ENCODE data around the gene DCXR. TPM values are rescaled to one million over a fixed set of nuclear protein-coding genes. Genes with fewer than 3 reads are reported as not detected.
"Not testable (repeated sequence)": the region's sequence is repeated elsewhere in the genome, so short reads cannot be mapped to it uniquely, and the experiment has no call there.

Gene DCXR
- total RNA-seq, 1 experiment from 2014 or later: 87.8 TPM

- H3K27ac Mint-ChIP-seq (ENCODE audit: unreplicated experiment): no peak overlapping the region
- TF ChIP-seq, protein P1, sequence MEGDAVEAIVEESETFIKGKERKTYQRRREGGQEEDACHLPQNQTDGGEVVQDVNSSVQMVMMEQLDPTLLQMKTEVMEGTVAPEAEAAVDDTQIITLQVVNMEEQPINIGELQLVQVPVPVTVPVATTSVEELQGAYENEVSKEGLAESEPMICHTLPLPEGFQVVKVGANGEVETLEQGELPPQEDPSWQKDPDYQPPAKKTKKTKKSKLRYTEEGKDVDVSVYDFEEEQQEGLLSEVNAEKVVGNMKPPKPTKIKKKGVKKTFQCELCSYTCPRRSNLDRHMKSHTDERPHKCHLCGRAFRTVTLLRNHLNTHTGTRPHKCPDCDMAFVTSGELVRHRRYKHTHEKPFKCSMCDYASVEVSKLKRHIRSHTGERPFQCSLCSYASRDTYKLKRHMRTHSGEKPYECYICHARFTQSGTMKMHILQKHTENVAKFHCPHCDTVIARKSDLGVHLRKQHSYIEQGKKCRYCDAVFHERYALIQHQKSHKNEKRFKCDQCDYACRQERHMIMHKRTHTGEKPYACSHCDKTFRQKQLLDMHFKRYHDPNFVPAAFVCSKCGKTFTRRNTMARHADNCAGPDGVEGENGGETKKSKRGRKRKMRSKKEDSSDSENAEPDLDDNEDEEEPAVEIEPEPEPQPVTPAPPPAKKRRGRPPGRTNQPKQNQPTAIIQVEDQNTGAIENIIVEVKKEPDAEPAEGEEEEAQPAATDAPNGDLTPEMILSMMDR (IDR thresholded peaks at IDR 0.05; ENCODE audit: unreplicated experiment): no peak
- no peak for DNase-seq
- intact Hi-C loops (cut with micrococcal nuclease; ENCODE audit: unreplicated experiment): no loop called here
- peaks cover 17% of the 10 kb centered on the region for H3K36me3 Mint-ChIP-seq (ENCODE audit: insufficient read depth, unreplicated experiment)
- no peaks in the 10 kb centered on the region for H3K9me3 Mint-ChIP-seq (ENCODE audit: low read depth, unreplicated experiment)
- peaks cover 7% of the 10 kb centered on the region for H3K4me1 Mint-ChIP-seq (ENCODE audit: low read depth, unreplicated experiment)
- CTCF ChIA-PET: interaction anchor here (1.0 kb wide), 1 partner anchor 18 kb away, joined by 5 read pairs; the partner anchor contains the start of genes CENPX and LRRC45
- H3K4me3 Mint-ChIP-seq (ENCODE audit: low read depth, unreplicated experiment): no peak overlapping the region
- no peaks in the 10 kb centered on the region for H3K27me3 Mint-ChIP-seq (ENCODE audit: unreplicated experiment)
- no TSS peak for BruUV-seq (replicated peaks)
These were observed 3.8 kb upstream of the DCXR start for GRCh38 chr17:82041144-82041814.

- intact Hi-C loops (cut with micrococcal nuclease; ENCODE audit: unreplicated experiment): no loop called here
- Mint-ChIP-seq H3K27me3 (ENCODE audit: unreplicated experiment) (no peaks in the 10 kb centered on the region), H3K4me1 (ENCODE audit: low read depth, unreplicated experiment) (peaks cover 7% of the 10 kb centered on the region), H3K9me3 (ENCODE audit: low read depth, unreplicated experiment) (no peaks in the 10 kb centered on the region), H3K27ac (ENCODE audit: unreplicated experiment) (no peak overlapping the region), H3K36me3 (ENCODE audit: insufficient read depth, unreplicated experiment) (peaks cover 23% of the 10 kb centered on the region), H3K4me3 (ENCODE audit: low read depth, unreplicated experiment) (no peak overlapping the region)
- TF ChIP-seq, protein P1 (IDR thresholded peaks at IDR 0.05; ENCODE audit: unreplicated experiment): no peak
- CTCF ChIA-PET: no interaction called here
- DNase-seq: no peak
- BruUV-seq (replicated peaks): no TSS peak
These were observed 2.3 kb upstream of the DCXR start for GRCh38 chr17:82039695-82040299.

DNA sequence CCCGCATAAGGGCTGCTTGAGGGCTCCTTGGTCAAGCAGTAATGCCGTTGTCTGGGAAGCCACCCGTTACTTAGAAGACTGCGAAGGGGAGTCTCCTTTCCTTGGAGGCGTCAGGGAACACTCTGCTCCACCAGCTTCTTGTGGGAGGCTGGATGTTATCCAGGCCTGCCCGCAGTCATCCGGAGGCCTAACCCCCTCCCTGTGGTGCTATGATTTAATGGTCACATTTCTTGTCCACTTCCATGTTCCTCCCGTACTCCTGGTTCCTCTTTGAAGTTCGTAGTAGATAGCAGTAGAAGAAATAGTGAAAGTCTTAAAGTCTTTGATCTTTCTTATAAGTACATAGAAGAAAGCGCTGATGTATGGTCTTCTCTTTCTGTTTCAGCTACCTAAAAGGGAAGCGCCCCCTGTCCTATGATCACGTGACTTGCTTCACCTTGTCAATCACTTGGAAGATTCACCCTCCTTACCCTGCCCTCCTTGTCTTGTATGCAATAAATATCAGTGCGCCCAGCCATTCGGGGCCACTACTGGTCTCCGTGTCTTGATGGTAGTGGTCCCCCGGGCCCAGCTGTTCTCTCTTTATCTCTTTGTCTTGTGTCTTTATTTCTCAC, 1.4 kb upstream of the DCXR start:
- H3K27ac Mint-ChIP-seq (ENCODE audit: unreplicated experiment): not testable (repeated sequence)

DNA sequence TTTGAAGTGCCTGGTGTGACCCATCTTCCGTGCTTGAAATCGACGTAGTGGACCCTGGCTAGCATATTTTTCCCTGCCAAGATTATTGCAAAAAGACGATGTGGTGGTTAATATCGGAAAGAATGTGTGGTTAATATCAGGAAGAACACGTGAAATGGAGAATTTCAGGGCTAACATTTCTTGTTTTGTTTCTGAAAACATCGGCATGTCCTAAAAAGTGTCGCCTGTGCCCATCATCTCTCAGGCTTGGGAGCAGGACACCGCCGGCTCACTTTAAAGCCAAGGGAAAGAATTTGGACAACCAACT, 345 bp upstream of the DCXR start:
- peaks cover 7% of the 10 kb centered on the region for H3K4me1 Mint-ChIP-seq (ENCODE audit: low read depth, unreplicated experiment)
- BruUV-seq (replicated peaks): no TSS peak
- peak overlapping the region; percentile 86 for H3K4me3 Mint-ChIP-seq (ENCODE audit: low read depth, unreplicated experiment)
- peak overlapping the region; percentile 31 for H3K27ac Mint-ChIP-seq (ENCODE audit: unreplicated experiment)
- no peaks in the 10 kb centered on the region for H3K9me3 Mint-ChIP-seq (ENCODE audit: low read depth, unreplicated experiment)
- CTCF ChIA-PET: interaction anchor here (0.6 to 1.4 kb wide), 8 partner anchors 13 to 220 kb away, joined by 3 to 24 read pairs (median 4); partner anchors contain the start of genes CENPX, GPS1, LRRC45 and RFNG
- intact Hi-C loops (cut with micrococcal nuclease; ENCODE audit: unreplicated experiment): no loop called here
- no peaks in the 10 kb centered on the region for H3K27me3 Mint-ChIP-seq (ENCODE audit: unreplicated experiment)
- DNase-seq: no peak
- TF ChIP-seq, protein P1 (IDR thresholded peaks at IDR 0.05; ENCODE audit: unreplicated experiment): no peak
- H3K36me3 Mint-ChIP-seq (ENCODE audit: insufficient read depth, unreplicated experiment): peaks cover 23% of the 10 kb centered on the region

More for the DNA sequence above, 1.4 kb upstream of the DCXR start:
- BruUV-seq (replicated peaks); H3K27me3 Mint-ChIP-seq (ENCODE audit: unreplicated experiment); H3K9me3 Mint-ChIP-seq (ENCODE audit: low read depth, unreplicated experiment); DNase-seq; CTCF ChIA-PET; intact Hi-C loops (cut with micrococcal nuclease; ENCODE audit: unreplicated experiment); H3K4me3 Mint-ChIP-seq (ENCODE audit: low read depth, unreplicated experiment); H3K4me1 Mint-ChIP-seq (ENCODE audit: low read depth, unreplicated experiment): not testable (repeated sequence)
- peaks cover 23% of the 10 kb centered on the region for H3K36me3 Mint-ChIP-seq (ENCODE audit: insufficient read depth, unreplicated experiment)
